GM12878 (cell line): Measurements from ENCODE around the gene YRDC.

Experiments used
- CBX3 ChIP-seq: fragments of 200-600 bp; sonication (generic); IDR thresholded peaks from 2 replicates; pipeline ENCODE4 v1.6.1; 2016; ENCODE audit warnings: low read depth, borderline replicate concordance
- DPF2 ChIP-seq: fragments of 450-650 bp; IDR thresholded peaks from 2 replicates; pipeline ENCODE4 v1.6.1; 2017; ENCODE audit warnings: mild to moderate bottlenecking
- NRF1 ChIP-seq: conservative IDR thresholded peaks from 2 replicates; pipeline ENCODE4 v1.6.1; 2011; ENCODE audit warnings: mild to moderate bottlenecking, low read depth, low read length, improper control_type of control experiment
- REST ChIP-seq: IDR thresholded peaks from 2 replicates; pipeline ENCODE4 v1.6.1; 2012; ENCODE audit warnings: mild to moderate bottlenecking, low read depth, low read length
- ZNF207 ChIP-seq: fragments of 450-650 bp; IDR thresholded peaks from 2 replicates; pipeline ENCODE4 v1.6.1; 2014; ENCODE audit warnings: antibody characterized with exemption, mild to moderate bottlenecking, borderline replicate concordance
- ZNF24 ChIP-seq: fragments of 450-650 bp; IDR thresholded peaks from 2 replicates; pipeline ENCODE4 v1.6.1; 2017; ENCODE audit warnings: antibody characterized with exemption, mild to moderate bottlenecking
- TF ChIP-seq, protein P1 (sequence below): fragments of 450-650 bp; IDR thresholded peaks from 2 replicates; pipeline ENCODE4 v1.6.1; 2017; ENCODE audit warnings: mild to moderate bottlenecking
- TF ChIP-seq, protein P2 (sequence below), 3 experiments: IDR thresholded peaks in 2 of 3; conservative IDR thresholded peaks in 1 of 3; 2 replicates each; pipeline ENCODE4 v1.5.1; 2011; ENCODE audit warnings: low read depth in 3 of 3, low read length in 3 of 3, mild to moderate bottlenecking in 3 of 3, control low read depth in 2 of 3, moderate library complexity in 2 of 3, inconsistent platforms in 1 of 3, mixed read lengths in 1 of 3; ENCODE audit not compliant: control insufficient read depth in 2 of 3, insufficient read depth in 1 of 3; ENCODE audit errors: extremely low read depth in 1 of 3

GRCh38 chr1:37831109-37831508, 23.1 kb upstream of the YRDC start:
- TF ChIP-seq ZNF207: no peak
- no peak for TF ChIP-seq CBX3
- TF ChIP-seq REST: no peak
- no peak for TF ChIP-seq ZNF24
- TF ChIP-seq, protein P1, sequence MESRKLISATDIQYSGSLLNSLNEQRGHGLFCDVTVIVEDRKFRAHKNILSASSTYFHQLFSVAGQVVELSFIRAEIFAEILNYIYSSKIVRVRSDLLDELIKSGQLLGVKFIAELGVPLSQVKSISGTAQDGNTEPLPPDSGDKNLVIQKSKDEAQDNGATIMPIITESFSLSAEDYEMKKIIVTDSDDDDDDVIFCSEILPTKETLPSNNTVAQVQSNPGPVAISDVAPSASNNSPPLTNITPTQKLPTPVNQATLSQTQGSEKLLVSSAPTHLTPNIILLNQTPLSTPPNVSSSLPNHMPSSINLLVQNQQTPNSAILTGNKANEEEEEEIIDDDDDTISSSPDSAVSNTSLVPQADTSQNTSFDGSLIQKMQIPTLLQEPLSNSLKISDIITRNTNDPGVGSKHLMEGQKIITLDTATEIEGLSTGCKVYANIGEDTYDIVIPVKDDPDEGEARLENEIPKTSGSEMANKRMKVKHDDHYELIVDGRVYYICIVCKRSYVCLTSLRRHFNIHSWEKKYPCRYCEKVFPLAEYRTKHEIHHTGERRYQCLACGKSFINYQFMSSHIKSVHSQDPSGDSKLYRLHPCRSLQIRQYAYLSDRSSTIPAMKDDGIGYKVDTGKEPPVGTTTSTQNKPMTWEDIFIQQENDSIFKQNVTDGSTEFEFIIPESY: no peak
- no peak for TF ChIP-seq DPF2
- TF ChIP-seq, protein P2, sequence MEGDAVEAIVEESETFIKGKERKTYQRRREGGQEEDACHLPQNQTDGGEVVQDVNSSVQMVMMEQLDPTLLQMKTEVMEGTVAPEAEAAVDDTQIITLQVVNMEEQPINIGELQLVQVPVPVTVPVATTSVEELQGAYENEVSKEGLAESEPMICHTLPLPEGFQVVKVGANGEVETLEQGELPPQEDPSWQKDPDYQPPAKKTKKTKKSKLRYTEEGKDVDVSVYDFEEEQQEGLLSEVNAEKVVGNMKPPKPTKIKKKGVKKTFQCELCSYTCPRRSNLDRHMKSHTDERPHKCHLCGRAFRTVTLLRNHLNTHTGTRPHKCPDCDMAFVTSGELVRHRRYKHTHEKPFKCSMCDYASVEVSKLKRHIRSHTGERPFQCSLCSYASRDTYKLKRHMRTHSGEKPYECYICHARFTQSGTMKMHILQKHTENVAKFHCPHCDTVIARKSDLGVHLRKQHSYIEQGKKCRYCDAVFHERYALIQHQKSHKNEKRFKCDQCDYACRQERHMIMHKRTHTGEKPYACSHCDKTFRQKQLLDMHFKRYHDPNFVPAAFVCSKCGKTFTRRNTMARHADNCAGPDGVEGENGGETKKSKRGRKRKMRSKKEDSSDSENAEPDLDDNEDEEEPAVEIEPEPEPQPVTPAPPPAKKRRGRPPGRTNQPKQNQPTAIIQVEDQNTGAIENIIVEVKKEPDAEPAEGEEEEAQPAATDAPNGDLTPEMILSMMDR (IDR thresholded peaks at IDR 0.05 in 2 of 3, conservative IDR thresholded peaks at IDR 0.05 in 1 of 3; ENCODE audit: control insufficient read depth in 2 of 3, extremely low read depth in 1 of 3, insufficient read depth in 1 of 3, low read depth in 3 of 3, low read length in 3 of 3): no peak
- no peak for TF ChIP-seq NRF1
